Mononuclear cell (primary cell): ENCODE data around the gene SRRM2. TPM values are rescaled to one million over a fixed set of nuclear protein-coding genes. Genes with fewer than 3 reads are reported as not detected.

Experiments
- H3K27me3 ChIP-seq: 2 replicates; pipeline ENCODE4 v1.6.0; 2011; ENCODE audit warnings: low read length, control low read depth; ENCODE audit not compliant: insufficient read depth
- H3K4me1 ChIP-seq: 2 replicates; pipeline ENCODE4 v1.5.1; 2011; ENCODE audit warnings: mild to moderate bottlenecking, low read length, control low read depth; ENCODE audit not compliant: insufficient read depth
- H3K4me3 ChIP-seq: 2 replicates; pipeline ENCODE4 v1.5.1; 2011; ENCODE audit warnings: mild to moderate bottlenecking, low read length, moderate library complexity
- H3K9me3 ChIP-seq: 2 replicates; pipeline ENCODE4 v1.5.1; 2011; ENCODE audit warnings: low read depth, mild to moderate bottlenecking, control low read depth, low read length
- total RNA-seq: library from RNA; depleted of rRNA; stranded (reverse); fragments of >200 nt; gene quantifications from one replicate; pipeline ENCODE4 v1.2.3, GENCODE V29; 2012

The SRRM2 gene
- total RNA-seq, 1 donor = 195 TPM

GRCh38 chr16:2711370-2712062 is 40.9 kb upstream of the SRRM2 start:
- Histone ChIP-seq H3K4me1 (no peaks in the 10 kb centered on the region), H3K4me3 (no peak overlapping the region), H3K9me3 (no peaks in the 10 kb centered on the region), H3K27me3 (no peaks in the 10 kb centered on the region)

GRCh38 chr16:2712063-2712441 is 40.4 kb upstream of the SRRM2 start:
- Histone ChIP-seq H3K4me1 (no peaks in the 10 kb centered on the region), H3K9me3 (no peaks in the 10 kb centered on the region), H3K27me3 (no peaks in the 10 kb centered on the region), H3K4me3 (no peak overlapping the region)

- H3K4me3 ChIP-seq = no peak overlapping the region
- no peaks in the 10 kb centered on the region for H3K4me1 ChIP-seq
- H3K9me3 ChIP-seq = no peaks in the 10 kb centered on the region
- no peaks in the 10 kb centered on the region for H3K27me3 ChIP-seq
These were observed 39.9 kb upstream of the SRRM2 start for GRCh38 chr16:2712546-2712945.

GRCh38 chr16:2713523-2713922 is 38.9 kb upstream of the SRRM2 start:
- Histone ChIP-seq H3K27me3 (no peaks in the 10 kb centered on the region), H3K4me1 (no peaks in the 10 kb centered on the region), H3K4me3 (no peak overlapping the region), H3K9me3 (no peaks in the 10 kb centered on the region)

- Histone ChIP-seq H3K27me3 (no peaks in the 10 kb centered on the region), H3K9me3 (no peaks in the 10 kb centered on the region)
These were observed 38.3 kb upstream of the SRRM2 start for GRCh38 chr16:2713985-2714774.

GRCh38 chr16:2715064-2715463 is 37.4 kb upstream of the SRRM2 start:
- Histone ChIP-seq H3K4me3 (no peak overlapping the region), H3K9me3 (no peaks in the 10 kb centered on the region), H3K4me1 (no peaks in the 10 kb centered on the region), H3K27me3 (no peaks in the 10 kb centered on the region)

More at GRCh38 chr16:2713985-2714774, 38.3 kb upstream of the SRRM2 start:
- Histone ChIP-seq H3K4me3 (no peak overlapping the region), H3K4me1 (no peaks in the 10 kb centered on the region)

GRCh38 chr16:2715519-2715918 is 36.9 kb upstream of the SRRM2 start:
- Histone ChIP-seq H3K4me3 (no peak overlapping the region), H3K9me3 (no peaks in the 10 kb centered on the region), H3K4me1 (no peaks in the 10 kb centered on the region), H3K27me3 (no peaks in the 10 kb centered on the region)

GRCh38 chr16:2715966-2716885 is 36.2 kb upstream of the SRRM2 start:
- Histone ChIP-seq H3K4me1 (no peaks in the 10 kb centered on the region), H3K27me3 (no peaks in the 10 kb centered on the region), H3K9me3 (no peaks in the 10 kb centered on the region), H3K4me3 (no peak overlapping the region)

- no peak overlapping the region for H3K4me3 ChIP-seq
- no peaks in the 10 kb centered on the region for H3K9me3 ChIP-seq
- H3K27me3 ChIP-seq = no peaks in the 10 kb centered on the region
- H3K4me1 ChIP-seq = peaks cover 6% of the 10 kb centered on the region
These were observed 35.5 kb upstream of the SRRM2 start for GRCh38 chr16:2716948-2717347.

GRCh38 chr16:2717383-2718263 is 34.8 kb upstream of the SRRM2 start:
- H3K4me3 ChIP-seq = no peak overlapping the region
- H3K9me3 ChIP-seq = no peaks in the 10 kb centered on the region
- H3K4me1 ChIP-seq = peaks cover 6% of the 10 kb centered on the region
- no peaks in the 10 kb centered on the region for H3K27me3 ChIP-seq

GRCh38 chr16:2719328-2720063 is 32.9 kb upstream of the SRRM2 start:
- H3K9me3 ChIP-seq = no peaks in the 10 kb centered on the region
- peaks cover 6% of the 10 kb centered on the region for H3K4me1 ChIP-seq
- no peaks in the 10 kb centered on the region for H3K27me3 ChIP-seq

GRCh38 chr16:2720064-2720457 is 32.4 kb upstream of the SRRM2 start, which contains the start of gene PRSS27:
TSS of gene PRSS27 (minus strand) at chr16:2720224. CDS start at chr16:2720160, 64 bp downstream.
- H3K4me3 ChIP-seq = peak within 1 kb of the TSS; percentile 53

More at GRCh38 chr16:2719328-2720063, 32.9 kb upstream of the SRRM2 start:
- no peak overlapping the region for H3K4me3 ChIP-seq

GRCh38 chr16:2720719-2721633 is 31.5 kb upstream of the SRRM2 start:
- Histone ChIP-seq H3K9me3 (no peaks in the 10 kb centered on the region), H3K4me3 (peak overlapping the region; percentile 53), H3K4me1 (peaks cover 6% of the 10 kb centered on the region), H3K27me3 (no peaks in the 10 kb centered on the region)

More at GRCh38 chr16:2720064-2720457, 32.4 kb upstream of the SRRM2 start, which contains the start of gene PRSS27:
- H3K4me1 ChIP-seq = peaks cover 6% of the 10 kb centered on the region
- H3K27me3 ChIP-seq = no peaks in the 10 kb centered on the region
- no peaks in the 10 kb centered on the region for H3K9me3 ChIP-seq
